BLaER1 (cell line): ENCODE results near the gene CENPU.

ENCODE experiments used
- H3K27ac ChIP-seq: shearing (Covaris generic); formaldehyde crosslinking; 2 replicates; pipeline ENCODE4 v1.8.1; 2022
- H3K27me3 ChIP-seq: shearing (Covaris generic); formaldehyde crosslinking; 2 replicates; pipeline ENCODE4 v1.8.1; 2022
- H3K36me3 ChIP-seq: shearing (Covaris generic); formaldehyde crosslinking; 2 replicates; pipeline ENCODE4 v1.8.1; 2022
- H3K4me1 ChIP-seq: shearing (Covaris generic); formaldehyde crosslinking; 2 replicates; pipeline ENCODE4 v1.8.1; 2022
- H3K4me2 ChIP-seq: shearing (Covaris generic); formaldehyde crosslinking; 2 replicates; pipeline ENCODE4 v1.8.1; 2022
- H3K4me3 ChIP-seq: shearing (Covaris generic); formaldehyde crosslinking; 2 replicates; pipeline ENCODE4 v1.8.1; 2022
- H3K9ac ChIP-seq: shearing (Covaris generic); formaldehyde crosslinking; 2 replicates; pipeline ENCODE4 v1.8.1; 2022
- H3K9me3 ChIP-seq: shearing (Covaris generic); formaldehyde crosslinking; 2 replicates; pipeline ENCODE4 v1.8.1; 2022
- H4K20me1 ChIP-seq: shearing (Covaris generic); formaldehyde crosslinking; 2 replicates; pipeline ENCODE4 v1.8.1; 2022
- Cebpa-rat ChIP-seq: shearing (Covaris generic); IDR thresholded peaks from 2 replicates; pipeline ENCODE4 v1.8.1; 2022

The CENPU gene

DNA sequence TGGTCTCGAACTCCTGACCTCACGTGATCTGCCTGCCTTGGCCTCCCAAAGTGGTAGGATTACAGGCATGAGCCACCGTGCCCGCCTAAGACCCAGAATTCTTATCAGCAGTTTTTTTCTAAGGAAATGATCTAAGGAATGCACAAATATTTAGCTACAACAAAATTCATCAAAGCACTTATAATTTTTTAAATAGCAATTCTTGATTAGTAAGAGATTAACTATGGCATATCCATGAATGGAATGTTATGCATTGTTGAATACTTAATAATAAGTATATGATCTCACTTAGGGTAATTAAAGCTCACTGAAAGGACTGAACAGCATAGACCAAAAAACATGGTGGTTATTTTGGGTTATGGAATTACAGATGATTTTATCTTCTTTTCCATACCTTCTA is 18.4 kb downstream of the CENPU start:
- H3K36me3 ChIP-seq: peaks cover 96% of the 10 kb centered on the region
- no peaks in the 10 kb centered on the region for H3K4me1 ChIP-seq

DNA sequence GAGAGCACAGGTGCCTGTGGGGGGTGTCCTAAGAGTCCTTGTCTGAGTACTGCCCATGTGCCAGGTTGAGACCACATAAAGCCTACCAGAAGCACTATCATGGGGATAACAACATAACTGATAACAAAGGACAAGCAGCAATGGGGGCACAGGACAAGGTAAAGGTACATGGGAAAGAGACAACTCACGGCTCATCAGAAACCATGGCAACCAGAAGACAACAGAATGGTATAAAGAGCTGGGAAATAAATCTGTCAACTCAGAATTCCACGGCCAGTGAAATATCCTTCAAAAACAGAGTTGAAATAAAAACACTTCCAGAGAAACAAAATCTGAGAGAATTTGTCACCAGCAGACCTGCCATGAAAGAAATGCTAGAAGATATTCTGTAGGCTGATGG is 20.0 kb downstream of the CENPU start:
- H3K36me3 ChIP-seq: peaks cover 94% of the 10 kb centered on the region
- no peak for TF ChIP-seq Cebpa-rat

More for the DNA sequence above, 18.4 kb downstream of the CENPU start:
- no peak for TF ChIP-seq Cebpa-rat
- no peak overlapping the region for H3K27ac ChIP-seq
- H3K4me3 ChIP-seq: no peak overlapping the region
- H3K27me3 ChIP-seq: no peaks in the 10 kb centered on the region
- no peak overlapping the region for H3K4me2 ChIP-seq
- no peaks in the 10 kb centered on the region; the same call in 1 of the 2 replicates for H3K9me3 ChIP-seq
- H4K20me1 ChIP-seq: peaks cover 20% of the 10 kb centered on the region; the same call in 1 of the 2 replicates
- H3K9ac ChIP-seq: no peak overlapping the region

DNA sequence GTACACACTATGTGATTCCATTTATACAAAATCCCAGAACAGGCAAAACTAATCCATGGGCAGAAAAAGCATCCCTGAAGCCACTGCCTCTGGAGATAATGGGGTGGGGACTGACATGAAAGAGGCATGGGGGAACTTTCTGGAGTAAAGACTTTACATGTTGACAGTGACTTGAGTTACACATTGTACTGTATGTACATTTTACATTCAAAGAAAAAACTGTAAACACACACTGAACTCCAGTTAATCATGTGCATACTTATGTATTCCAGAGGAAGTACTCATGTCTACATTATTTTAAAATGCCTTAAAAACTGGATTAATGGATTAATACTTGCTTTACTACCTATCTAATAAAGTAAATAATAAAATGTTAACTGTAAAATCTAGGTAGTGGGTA is 21.6 kb downstream of the CENPU start:
- Histone ChIP-seq H3K9ac (no peak overlapping the region), H4K20me1 (0 out of 2 replicates have a peak, but pooled peaks cover 5% of the 10 kb centered on the region), H3K4me2 (no peak overlapping the region), H3K27ac (no peak overlapping the region), H3K9me3 (peaks cover 7% of the 10 kb centered on the region; the same call in 1 of the 2 replicates), H3K4me3 (no peak overlapping the region), H3K27me3 (no peaks in the 10 kb centered on the region), H3K4me1 (no peaks in the 10 kb centered on the region), H3K36me3 (peaks cover 87% of the 10 kb centered on the region)
- TF ChIP-seq Cebpa-rat: no peak

More for the DNA sequence above, 20.0 kb downstream of the CENPU start:
- Histone ChIP-seq H3K27me3 (no peaks in the 10 kb centered on the region), H3K4me1 (no peaks in the 10 kb centered on the region), H3K4me2 (no peak overlapping the region), H3K27ac (no peak overlapping the region), H4K20me1 (peaks cover 16% of the 10 kb centered on the region; the same call in 1 of the 2 replicates), H3K4me3 (no peak overlapping the region), H3K9ac (no peak overlapping the region), H3K9me3 (peaks cover 6% of the 10 kb centered on the region; the same call in 1 of the 2 replicates)

DNA sequence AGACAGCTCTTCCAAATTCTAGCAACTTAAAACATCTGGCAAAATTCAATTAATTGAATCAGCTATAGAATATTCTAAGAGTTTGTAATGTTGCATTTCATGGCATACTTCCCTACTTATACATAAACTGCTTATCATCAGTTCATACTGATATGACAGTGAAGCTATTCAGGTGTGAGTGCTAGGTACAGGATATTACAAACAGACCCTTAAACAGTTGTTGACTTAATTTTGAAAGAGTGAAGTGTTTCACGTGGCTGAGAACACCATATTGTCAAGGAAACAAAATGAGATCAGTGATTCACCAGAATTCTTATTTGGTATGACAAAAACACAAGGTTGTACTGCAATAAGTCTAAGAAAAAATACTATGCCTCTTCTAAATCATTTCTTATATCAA is 27.4 kb downstream of the CENPU start:
- no peaks in the 10 kb centered on the region for H3K27me3 ChIP-seq
- no peak overlapping the region for H3K4me3 ChIP-seq
- no peak overlapping the region for H3K9ac ChIP-seq
- H3K36me3 ChIP-seq: peaks cover 91% of the 10 kb centered on the region
- H3K4me1 ChIP-seq: no peaks in the 10 kb centered on the region
- TF ChIP-seq Cebpa-rat: no peak
- no peak overlapping the region for H3K4me2 ChIP-seq
- H3K27ac ChIP-seq: no peak overlapping the region
- H3K9me3 ChIP-seq: peaks cover 7% of the 10 kb centered on the region; the same call in 1 of the 2 replicates
- H4K20me1 ChIP-seq: peaks cover 9% of the 10 kb centered on the region; the same call in 1 of the 2 replicates

DNA sequence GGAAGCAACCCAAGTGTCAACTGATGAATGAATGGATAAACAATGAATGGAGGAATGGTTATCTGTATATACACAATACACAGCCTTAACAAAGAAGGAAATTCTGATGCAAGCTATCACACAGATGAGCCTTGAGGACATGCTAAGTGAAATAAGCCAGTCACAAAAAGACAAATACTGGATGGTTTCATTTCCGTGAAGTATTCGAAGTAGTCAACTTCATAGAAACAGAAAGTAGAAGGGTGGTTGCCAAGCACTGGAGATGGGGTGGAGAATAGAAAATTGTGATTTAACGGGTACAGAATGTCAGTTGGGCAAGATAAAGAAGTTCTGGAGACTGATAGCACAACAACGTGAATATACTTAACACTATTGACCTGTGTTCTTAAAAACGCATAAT is 28.2 kb downstream of the CENPU start:
- no peak overlapping the region for H3K27ac ChIP-seq

DNA sequence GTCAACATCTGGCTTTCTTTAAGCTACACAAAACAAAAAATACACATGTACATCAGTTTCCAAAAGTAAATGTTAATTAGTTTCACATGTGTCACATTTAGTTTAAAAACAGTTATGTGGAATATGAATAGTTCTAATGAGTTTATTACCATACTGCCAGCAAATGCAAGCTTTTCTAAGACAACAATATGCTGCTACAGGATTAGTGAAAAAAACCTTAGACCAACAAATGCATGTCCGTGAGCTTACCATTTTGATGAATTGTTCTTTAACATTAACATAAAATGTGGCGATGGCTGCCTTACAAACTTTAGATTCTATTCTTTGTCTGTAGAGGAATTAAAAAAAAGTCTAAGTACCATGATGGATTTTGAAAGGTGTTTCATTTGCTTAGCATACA is 31.8 kb downstream of the CENPU start:
- Histone ChIP-seq H4K20me1 (peaks cover 4% of the 10 kb centered on the region; the same call in 1 of the 2 replicates), H3K27ac (no peak overlapping the region), H3K9ac (no peak overlapping the region), H3K4me3 (no peak overlapping the region), H3K36me3 (peaks cover 100% of the 10 kb centered on the region), H3K4me2 (no peak overlapping the region), H3K4me1 (no peaks in the 10 kb centered on the region), H3K27me3 (no peaks in the 10 kb centered on the region), H3K9me3 (no peaks in the 10 kb centered on the region)
- TF ChIP-seq Cebpa-rat: no peak

More for the DNA sequence above, 28.2 kb downstream of the CENPU start:
- Histone ChIP-seq H3K4me2 (no peak overlapping the region), H4K20me1 (peaks cover 9% of the 10 kb centered on the region; the same call in 1 of the 2 replicates), H3K36me3 (peaks cover 91% of the 10 kb centered on the region), H3K9me3 (peaks cover 7% of the 10 kb centered on the region; the same call in 1 of the 2 replicates), H3K9ac (no peak overlapping the region), H3K4me1 (no peaks in the 10 kb centered on the region), H3K4me3 (no peak overlapping the region), H3K27me3 (no peaks in the 10 kb centered on the region)
- no peak for TF ChIP-seq Cebpa-rat

DNA sequence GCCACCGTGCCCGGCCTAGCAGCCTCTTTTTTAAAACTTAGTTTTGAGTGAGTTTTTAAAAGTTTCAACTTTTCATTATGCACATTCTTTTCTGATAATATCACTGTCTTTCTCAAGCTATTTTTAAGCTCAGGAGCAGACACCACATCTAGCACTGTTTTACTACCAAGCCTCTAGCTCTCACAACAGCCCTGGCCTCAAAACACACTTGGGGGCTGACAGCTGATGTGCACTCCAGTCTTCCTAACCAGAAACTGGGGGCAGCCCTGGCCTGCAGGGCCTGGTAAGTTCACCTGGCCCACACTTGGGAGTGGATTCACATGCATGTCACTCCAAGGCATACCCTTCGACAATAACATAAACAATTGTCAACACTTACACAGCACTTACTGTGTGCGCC is 34.0 kb downstream of the CENPU start:
- H3K9ac ChIP-seq: no peak overlapping the region
- H3K36me3 ChIP-seq: peaks cover 98% of the 10 kb centered on the region
- H3K4me3 ChIP-seq: no peak overlapping the region
- no peaks in the 10 kb centered on the region for H3K9me3 ChIP-seq
- no peaks in the 10 kb centered on the region for H4K20me1 ChIP-seq
- H3K4me2 ChIP-seq: no peak overlapping the region
- no peaks in the 10 kb centered on the region for H3K27me3 ChIP-seq
- no peaks in the 10 kb centered on the region for H3K4me1 ChIP-seq
- TF ChIP-seq Cebpa-rat: no peak
- H3K27ac ChIP-seq: no peak overlapping the region

DNA sequence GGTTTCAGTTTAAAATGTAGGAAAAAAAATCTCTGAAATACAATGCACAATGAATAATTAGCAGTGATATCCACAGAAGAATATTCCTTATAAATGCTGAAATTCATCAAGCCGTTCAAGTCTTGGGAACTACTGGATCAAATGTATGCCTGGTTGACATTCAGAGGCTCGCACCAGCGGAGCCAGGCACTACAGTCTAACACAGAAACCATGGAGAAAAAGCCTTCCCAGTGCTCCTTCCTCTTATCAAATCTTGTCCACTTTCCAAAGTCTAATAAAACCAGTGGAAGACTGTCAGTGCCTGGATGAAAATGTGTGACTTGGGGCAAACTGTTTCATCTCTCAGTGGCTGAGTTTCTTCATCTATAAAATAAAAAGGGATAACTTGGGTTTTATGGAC is 35.9 kb downstream of the CENPU start:
- Histone ChIP-seq H3K9ac (no peak overlapping the region), H4K20me1 (no peaks in the 10 kb centered on the region), H3K4me3 (no peak overlapping the region), H3K9me3 (no peaks in the 10 kb centered on the region), H3K27ac (no peak overlapping the region), H3K4me1 (no peaks in the 10 kb centered on the region), H3K27me3 (no peaks in the 10 kb centered on the region), H3K36me3 (peaks cover 97% of the 10 kb centered on the region), H3K4me2 (no peak overlapping the region)
- no peak for TF ChIP-seq Cebpa-rat

DNA sequence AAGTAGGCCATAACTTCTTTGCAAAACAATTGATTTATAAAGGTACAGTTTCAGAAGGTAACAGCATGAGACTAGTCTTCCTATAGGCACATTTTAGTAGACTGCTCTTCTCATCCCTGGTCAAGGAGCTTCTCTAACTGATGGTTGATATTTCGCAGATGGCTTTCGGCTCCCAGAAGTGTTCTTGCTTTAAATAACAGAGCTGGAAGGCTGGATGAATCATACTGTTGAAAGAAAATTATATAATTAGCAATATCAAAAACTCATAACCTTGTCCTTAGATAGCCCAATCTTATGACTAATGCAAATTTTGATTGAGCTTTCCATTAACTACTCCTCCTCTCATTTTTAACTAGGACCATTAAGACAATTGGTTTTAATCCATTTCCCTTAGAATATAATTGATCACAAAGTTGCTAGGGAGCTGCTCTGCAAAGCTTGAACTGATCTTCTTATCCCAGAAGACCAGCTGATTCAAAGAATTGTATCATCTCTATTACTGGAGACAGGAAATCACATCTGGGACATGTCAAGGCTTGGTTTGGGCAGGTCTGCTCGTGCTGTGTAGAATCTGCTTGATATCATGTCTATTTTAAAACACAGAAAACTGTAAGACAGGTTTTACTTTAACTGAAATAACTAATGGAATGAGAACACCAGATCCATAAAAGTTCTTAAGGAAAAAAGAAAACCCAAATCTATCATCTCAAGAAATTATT is 38.6 kb downstream of the CENPU start:
- peaks cover 81% of the 10 kb centered on the region for H3K36me3 ChIP-seq
- no peak overlapping the region for H3K4me2 ChIP-seq
- H3K9ac ChIP-seq: no peak overlapping the region
- no peaks in the 10 kb centered on the region for H3K4me1 ChIP-seq
- TF ChIP-seq Cebpa-rat: no peak
- H3K27ac ChIP-seq: no peak overlapping the region
- H4K20me1 ChIP-seq: no peaks in the 10 kb centered on the region
- no peaks in the 10 kb centered on the region for H3K9me3 ChIP-seq
- H3K4me3 ChIP-seq: no peak overlapping the region
- H3K27me3 ChIP-seq: no peaks in the 10 kb centered on the region

DNA sequence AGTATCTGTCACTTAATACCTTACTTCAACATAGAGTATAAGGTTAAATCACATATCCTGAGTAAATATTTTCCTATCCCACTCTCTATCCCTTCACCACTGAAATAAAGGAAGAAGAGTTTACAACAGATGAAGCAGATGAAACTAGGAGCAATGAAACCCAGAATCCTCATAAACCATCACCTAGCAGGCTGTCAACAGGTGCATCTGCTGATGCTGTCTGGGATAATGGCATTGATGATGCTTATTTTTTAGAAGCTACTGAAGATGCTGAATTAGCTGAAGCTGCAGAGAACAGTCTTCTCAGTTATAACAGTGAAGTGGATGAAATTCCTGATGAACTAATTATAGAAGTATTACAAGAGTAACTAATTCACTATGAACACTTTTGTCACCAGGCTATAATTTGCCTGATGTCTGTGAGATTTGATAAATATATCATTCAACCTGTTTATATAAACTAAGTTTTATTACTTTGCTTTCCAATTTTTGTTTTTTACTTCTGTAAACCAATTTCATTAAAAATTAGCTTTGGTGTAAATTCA is 39.4 kb downstream of the CENPU start:
- H3K36me3 ChIP-seq: peaks cover 73% of the 10 kb centered on the region
- H3K4me1 ChIP-seq: no peaks in the 10 kb centered on the region
- no peaks in the 10 kb centered on the region for H3K9me3 ChIP-seq
- no peak overlapping the region for H3K27ac ChIP-seq
- H3K4me2 ChIP-seq: no peak overlapping the region
- H3K9ac ChIP-seq: no peak overlapping the region
- TF ChIP-seq Cebpa-rat: no peak
- H4K20me1 ChIP-seq: no peaks in the 10 kb centered on the region
- no peaks in the 10 kb centered on the region for H3K27me3 ChIP-seq
- H3K4me3 ChIP-seq: no peak overlapping the region
